Endodermal cell (in vitro differentiated cells): ENCODE data around the gene SYT11. TPM values are rescaled to one million over a fixed set of nuclear protein-coding genes. Genes with fewer than 3 reads are reported as not detected.

Source experiments
- DNase-seq: peaks from one replicate; pipeline ENCODE4 v3.0.0-alpha.2; 2017
- H3K27ac ChIP-seq: 2 replicates; pipeline ENCODE4 v1.5.1; 2013; ENCODE audit warnings: mild to moderate bottlenecking, low read depth, low read length, moderate library complexity
- H3K27me3 ChIP-seq: 2 replicates; pipeline ENCODE4 v1.6.1; 2013; ENCODE audit warnings: mild to moderate bottlenecking, low read length, moderate library complexity; ENCODE audit not compliant: insufficient read depth, control insufficient read depth, poor library complexity, severe bottlenecking
- H3K36me3 ChIP-seq: 2 replicates; pipeline ENCODE4 v1.7.0; 2013; ENCODE audit warnings: mild to moderate bottlenecking, low read length, moderate library complexity; ENCODE audit not compliant: control insufficient read depth, insufficient read depth
- H3K4me1 ChIP-seq: one replicate; pipeline ENCODE4 v1.7.0; 2013; ENCODE audit warnings: low read length; ENCODE audit not compliant: control insufficient read depth, insufficient read depth
- H3K4me3 ChIP-seq: 2 replicates; pipeline ENCODE4 v1.5.1; 2013; ENCODE audit warnings: mild to moderate bottlenecking, low read length, moderate library complexity
- H3K9ac ChIP-seq: 2 replicates; pipeline ENCODE4 v1.6.1; 2013; ENCODE audit warnings: mild to moderate bottlenecking, low read length, moderate library complexity; ENCODE audit not compliant: poor library complexity, severe bottlenecking; ENCODE audit errors: extremely low read depth
- H3K9me3 ChIP-seq: 2 replicates; pipeline ENCODE4 v1.6.1; 2013; ENCODE audit warnings: mild to moderate bottlenecking, low read length, moderate library complexity; ENCODE audit not compliant: control insufficient read depth
- H3K27ac Mint-ChIP-seq: 2 replicates; pipeline ENCODE4 v1.8.0; 2020; ENCODE audit warnings: mixed read lengths
- H3K27me3 Mint-ChIP-seq: 2 replicates; pipeline ENCODE4 v1.8.0; 2021; ENCODE audit warnings: mild to moderate bottlenecking, mixed read lengths; ENCODE audit not compliant: insufficient read depth
- H3K36me3 Mint-ChIP-seq: 2 replicates; pipeline ENCODE4 v1.8.0; 2020; ENCODE audit warnings: low read depth, mixed read lengths
- H3K4me1 Mint-ChIP-seq: 2 replicates; pipeline ENCODE4 v1.8.0; 2020; ENCODE audit warnings: mixed read lengths
- H3K4me3 Mint-ChIP-seq: 2 replicates; pipeline ENCODE4 v1.8.0; 2020; ENCODE audit warnings: mild to moderate bottlenecking, moderate library complexity, mixed read lengths
- H3K9me3 Mint-ChIP-seq: 2 replicates; pipeline ENCODE4 v1.8.0; 2020; ENCODE audit warnings: mild to moderate bottlenecking, mixed read lengths
- CTCF ChIP-seq: fragments of 200-600 bp; sonication (generic); conservative IDR thresholded peaks from 2 replicates; pipeline ENCODE4 v1.5.0; 2021; ENCODE audit warnings: antibody characterized with exemption, mild to moderate bottlenecking
- WGBS, 2 experiments: methylation state at CpG; one replicate each; pipeline versions ENCODE4 v1.1.5 to v1.1.7; 2013; ENCODE audit warnings: missing lambda C conversion rate in 2 of 2, mixed read lengths in 1 of 2; ENCODE audit not compliant: insufficient coverage in 1 of 2, insufficient read length in 1 of 2; 5-methylcytosine and 5-hydroxymethylcytosine counted together
- total RNA-seq, 2 donors: library from RNA; stranded (reverse); fragmentation: NEBNext Ultra II Directional in 1 of 2; extraction: Animal tissue kit (Norgen Biotek cat#: 25700) in 1 of 2; gene quantifications; 2 replicates in 1 of 2; 3 replicates in 1 of 2; pipeline ENCODE4 v1.2.1, GENCODE V29; 2021

SYT11 gene
- total RNA-seq, 2 donors from 2014 or later = 0.40 to 5.0 TPM

DNA sequence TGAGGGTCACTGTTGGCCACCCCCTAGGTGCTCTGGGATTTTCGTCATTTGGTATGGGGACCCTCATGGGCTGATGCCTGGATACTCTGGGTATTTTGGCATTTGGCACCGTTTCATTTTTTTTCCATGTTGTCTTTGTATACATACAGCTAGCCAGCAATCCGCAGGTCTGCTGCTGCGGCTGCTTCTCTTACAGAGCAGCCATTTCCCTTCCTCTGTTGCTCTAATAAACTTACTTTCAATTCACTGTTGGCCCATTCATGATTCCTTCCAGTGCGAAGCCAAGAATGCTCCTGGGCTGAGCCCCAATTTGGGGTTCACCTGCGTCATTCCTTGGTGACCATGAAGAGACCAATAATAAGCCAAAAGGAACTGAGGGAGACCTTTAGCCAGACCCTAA, 23.8 kb upstream of the SYT11 start:
- H3K4me3 Mint-ChIP-seq = no peak overlapping the region
- H3K36me3 Mint-ChIP-seq = peaks cover 40% of the 10 kb centered on the region
- Histone ChIP-seq H3K4me1 (no peaks in the 10 kb centered on the region), H3K4me3 (no peak overlapping the region), H3K27me3 (no peaks in the 10 kb centered on the region), H3K9ac (no peak overlapping the region), H3K27ac (no peak overlapping the region), H3K36me3 (peaks cover 24% of the 10 kb centered on the region), H3K9me3 (no peaks in the 10 kb centered on the region)
- peaks cover 14% of the 10 kb centered on the region for H3K4me1 Mint-ChIP-seq
- no peak for TF ChIP-seq CTCF
- 95 to 98% methylated on average over 6 of the region's 6 CpGs for WGBS, 2 experiments
- H3K27me3 Mint-ChIP-seq = no peaks in the 10 kb centered on the region
- H3K9me3 Mint-ChIP-seq = peaks cover 2% of the 10 kb centered on the region
- H3K27ac Mint-ChIP-seq = peak overlapping the region; percentile 74
- no peak for DNase-seq

GRCh38 chr1:155840386-155840785, 19.0 kb upstream of the SYT11 start:
- H3K9me3 ChIP-seq = no peaks in the 10 kb centered on the region
- no peaks in the 10 kb centered on the region for H3K27me3 Mint-ChIP-seq
- no peak overlapping the region for H3K9ac ChIP-seq
- H3K4me3 Mint-ChIP-seq = no peak overlapping the region
- no peak overlapping the region for H3K27ac ChIP-seq
- H3K36me3 ChIP-seq = peaks cover 47% of the 10 kb centered on the region
- H3K4me1 Mint-ChIP-seq = peaks cover 14% of the 10 kb centered on the region
- 91 to 98% methylated on average over 5 of the region's 5 CpGs for WGBS, 2 experiments
- peaks cover 44% of the 10 kb centered on the region for H3K36me3 Mint-ChIP-seq
- peak overlapping the region; percentile 55 for H3K27ac Mint-ChIP-seq
- peaks cover 3% of the 10 kb centered on the region for H3K4me1 ChIP-seq
- H3K4me3 ChIP-seq = no peak overlapping the region
- no peaks in the 10 kb centered on the region for H3K27me3 ChIP-seq
- peak; percentile 25 for DNase-seq
- TF ChIP-seq CTCF = no peak
- H3K9me3 Mint-ChIP-seq = no peaks in the 10 kb centered on the region

DNA sequence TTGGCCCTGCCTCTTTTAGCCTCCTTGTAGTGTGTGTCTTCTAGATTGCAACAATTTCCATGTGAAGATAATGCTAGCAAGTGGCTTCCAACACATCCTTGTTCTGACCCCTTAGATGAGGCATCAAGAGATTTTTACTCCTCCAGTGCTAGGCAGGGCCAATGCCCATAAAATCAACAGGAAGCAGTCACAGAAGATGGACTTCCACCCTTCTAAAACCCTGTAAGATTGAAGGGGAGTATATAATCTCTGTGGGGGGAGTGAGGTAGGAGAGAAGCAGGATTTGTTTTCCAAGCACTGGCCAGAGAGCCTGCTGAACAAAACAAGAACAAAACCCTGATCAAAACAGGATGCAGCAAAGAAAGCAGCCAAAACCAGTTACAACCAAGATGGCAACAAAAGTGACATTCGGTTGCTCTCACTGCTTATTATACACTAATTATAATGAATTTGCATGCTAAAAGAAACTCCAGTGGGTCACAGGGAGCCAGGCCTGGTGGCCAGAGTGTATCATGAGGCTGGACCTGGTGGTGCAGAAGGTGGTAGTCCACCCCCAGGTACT, 14.4 kb upstream of the SYT11 start:
- DNase-seq = no peak
- WGBS, 2 experiments = 100% methylated on average over 1 of the region's 1 CpG; no CpG with 5 or more reads in 1 of the 2 experiments
- H3K27me3 ChIP-seq = no peaks in the 10 kb centered on the region
- H3K9ac ChIP-seq = no peak overlapping the region
- H3K9me3 Mint-ChIP-seq = no peaks in the 10 kb centered on the region
- no peaks in the 10 kb centered on the region for H3K27me3 Mint-ChIP-seq
- H3K4me3 ChIP-seq = no peak overlapping the region
- peaks cover 3% of the 10 kb centered on the region for H3K4me1 ChIP-seq
- H3K4me1 Mint-ChIP-seq = peaks cover 9% of the 10 kb centered on the region
- H3K27ac ChIP-seq = no peak overlapping the region
- H3K36me3 Mint-ChIP-seq = peaks cover 63% of the 10 kb centered on the region
- no peak overlapping the region for H3K4me3 Mint-ChIP-seq
- peak overlapping the region; percentile 35 for H3K27ac Mint-ChIP-seq
- peaks cover 60% of the 10 kb centered on the region for H3K36me3 ChIP-seq
- no peaks in the 10 kb centered on the region for H3K9me3 ChIP-seq
- TF ChIP-seq CTCF = no peak
